ENCODE data around the gene CBX8.

GRCh38 chr17:79804856-79805696, 8.2 kb upstream of the CBX8 start:
- TF ChIP-seq POLR2A (IDR thresholded peaks at IDR 0.05), result no peak
- TF ChIP-seq CTCF (IDR thresholded peaks at IDR 0.05), result no peak
- TF ChIP-seq EP300 (IDR thresholded peaks at IDR 0.05), result no peak
- no peak for TF ChIP-seq POLR2AphosphoS5 (IDR thresholded peaks at IDR 0.05)
